Measurements from ENCODE around the gene FBXL16.

Gene FBXL16

GRCh38 chr16:689175-689897 lies 16.3 kb downstream of the FBXL16 start:
- DNase-seq (ENCODE audit: low spot score): no peak

GRCh38 chr16:687499-687898 lies 18.1 kb downstream of the FBXL16 start:
- no peak for DNase-seq (ENCODE audit: low spot score)

GRCh38 chr16:686459-687260 lies 18.9 kb downstream of the FBXL16 start:
- DNase-seq (ENCODE audit: low spot score): no peak

- DNase-seq (ENCODE audit: low spot score): no peak
These were observed 19.6 kb downstream of the FBXL16 start for GRCh38 chr16:685967-686366.

- DNase-seq (ENCODE audit: low spot score): no peak
These were observed 20.5 kb downstream of the FBXL16 start for GRCh38 chr16:684961-685696.

- peak; percentile 96 for DNase-seq (ENCODE audit: low spot score)
These were observed 21.4 kb downstream of the FBXL16 start, which contains the start of gene JMJD8 for GRCh38 chr16:684071-684794. TSS of gene JMJD8 (minus strand) at chr16:684334. CDS start at chr16:684319, 15 bp downstream.

GRCh38 chr16:683396-684070 lies 22.1 kb downstream of the FBXL16 start:
- no peak for DNase-seq (ENCODE audit: low spot score)

GRCh38 chr16:682493-683395 lies 22.9 kb downstream of the FBXL16 start:
- no peak for DNase-seq (ENCODE audit: low spot score)

- no peak for DNase-seq (ENCODE audit: low spot score)
These were observed 23.7 kb downstream of the FBXL16 start for GRCh38 chr16:681746-682427.

- no peak for DNase-seq (ENCODE audit: low spot score)
These were observed 24.4 kb downstream of the FBXL16 start for GRCh38 chr16:680967-681745.

GRCh38 chr16:680625-680945 lies 25.0 kb downstream of the FBXL16 start:
- no peak for DNase-seq (ENCODE audit: low spot score)

GRCh38 chr16:679814-680624 lies 25.6 kb downstream of the FBXL16 start, which contains the start of gene STUB1:
TSS of gene STUB1 (plus strand) at chr16:680410. CDS start at chr16:680526, 116 bp downstream.
- peak; percentile 85 for DNase-seq (ENCODE audit: low spot score)

GRCh38 chr16:678858-679813 lies 26.5 kb downstream of the FBXL16 start:
- peak; percentile 72 for DNase-seq (ENCODE audit: low spot score)

GRCh38 chr16:678209-678857 lies 27.3 kb downstream of the FBXL16 start:
- no peak for DNase-seq (ENCODE audit: low spot score)

GRCh38 chr16:677316-678190 lies 28.0 kb downstream of the FBXL16 start:
- no peak for DNase-seq (ENCODE audit: low spot score)

Data from Ammon's horn (tissue), 1 donor.